HK-2 (cell line): ENCODE measurements around the gene FILIP1L.

Experiments
- DNase-seq: peaks from one replicate; pipeline ENCODE4 v3.0.0-alpha.2; 2018; ENCODE audit not compliant: unreplicated experiment

Gene FILIP1L

DNA sequence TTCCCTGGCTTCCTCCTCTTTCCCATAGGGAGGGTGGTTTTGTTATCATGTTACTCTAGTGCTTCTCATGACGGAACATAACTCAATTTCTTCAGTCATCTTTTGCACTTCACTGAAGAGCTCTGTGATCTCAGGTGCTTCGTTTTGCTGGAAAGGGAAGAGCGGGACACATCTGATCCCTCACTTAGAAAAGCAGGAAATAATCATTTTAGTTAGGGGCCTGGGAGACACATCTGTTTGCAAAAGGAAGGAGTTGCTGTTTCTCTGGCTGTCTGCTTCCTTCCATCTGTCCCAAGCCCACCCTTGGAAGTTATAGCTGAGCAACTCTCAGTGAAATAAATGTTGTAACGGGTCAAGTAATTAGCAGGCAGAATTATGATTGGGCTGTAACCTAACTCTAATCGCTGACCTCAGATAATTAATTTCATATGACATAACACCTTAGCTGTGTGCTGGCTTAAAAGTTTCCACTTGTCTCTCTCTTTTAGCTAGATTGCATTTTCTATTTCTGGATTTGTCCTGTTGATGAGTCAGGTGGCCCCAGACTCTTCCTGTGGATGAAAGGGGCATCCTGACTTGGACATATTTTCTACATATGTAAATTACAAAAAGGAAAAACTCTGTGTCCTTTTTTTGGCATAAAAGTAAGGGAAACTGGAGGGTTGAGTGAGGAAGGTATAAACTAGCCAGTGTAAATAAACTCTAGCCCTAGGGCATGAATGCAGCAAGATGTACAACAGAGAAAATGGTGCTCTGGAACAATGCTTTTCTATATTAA, 11.0 kb upstream of the FILIP1L start:
- no peak for DNase-seq

DNA sequence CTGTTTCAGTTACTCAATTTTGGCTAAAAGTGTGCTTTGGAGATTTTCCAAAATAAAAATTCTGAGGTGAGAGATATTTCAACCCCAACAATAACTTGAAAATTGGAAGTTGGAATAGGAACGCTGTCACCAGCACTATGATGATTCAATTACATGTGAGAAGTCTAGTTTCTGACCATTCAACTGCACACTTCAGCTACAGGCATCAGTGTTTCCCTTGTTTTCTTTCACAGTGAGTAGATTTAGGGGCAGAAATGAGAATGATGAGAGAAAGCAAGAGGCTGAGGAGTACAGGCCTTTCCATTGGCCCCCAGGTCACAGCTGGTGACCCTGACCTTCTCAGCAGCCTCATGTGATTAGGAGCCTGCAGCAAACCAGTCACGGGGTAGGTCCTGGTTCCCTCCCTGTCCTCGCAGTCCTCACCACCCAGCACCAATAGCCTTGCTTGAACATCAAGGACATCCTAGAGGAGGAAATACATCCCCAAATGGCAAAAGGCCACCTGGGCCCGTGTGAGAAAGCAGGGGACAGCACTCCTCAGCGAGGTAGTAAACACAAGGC, 10.0 kb upstream of the FILIP1L start:
- no peak for DNase-seq

DNA sequence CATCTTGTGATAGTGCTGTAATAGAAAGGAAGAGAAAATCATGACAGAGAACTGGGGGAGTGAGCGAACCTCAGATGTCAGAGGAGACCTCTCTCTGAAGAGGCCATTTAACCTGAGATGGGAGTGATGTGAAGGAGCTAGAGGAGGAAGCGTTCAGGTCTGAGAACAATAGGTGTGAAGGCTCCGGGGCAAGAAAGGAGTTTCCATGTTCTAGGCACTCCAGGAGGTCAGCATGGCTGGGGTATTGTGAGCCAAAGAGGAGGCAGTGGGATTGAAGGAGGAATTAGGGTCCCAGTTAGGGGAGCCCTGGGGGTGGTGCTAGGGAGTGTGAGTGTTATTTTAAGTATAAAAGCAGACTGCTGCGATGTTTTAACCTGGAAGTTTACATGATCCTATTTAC, 8.8 kb upstream of the FILIP1L start:
- DNase-seq, result no peak

DNA sequence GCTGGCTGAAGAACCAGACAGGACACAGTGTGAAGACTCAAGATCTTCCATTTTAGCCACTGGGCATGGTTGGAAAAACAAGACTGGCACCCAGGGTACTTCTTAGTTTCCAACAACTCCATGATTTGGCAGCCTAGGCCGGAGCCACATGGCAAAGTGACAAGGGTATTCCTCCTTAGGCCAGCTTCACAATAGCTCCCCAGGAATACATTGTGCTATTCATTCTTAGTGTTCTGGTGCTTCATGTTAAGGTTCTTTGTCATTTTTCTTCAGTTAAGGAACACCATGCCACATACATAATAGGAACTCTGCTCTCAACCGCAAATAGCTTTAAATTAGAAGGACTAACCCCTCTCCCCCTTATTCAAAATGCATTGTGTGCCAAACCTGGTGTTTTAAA, 8.0 kb upstream of the FILIP1L start:
- no peak for DNase-seq

DNA sequence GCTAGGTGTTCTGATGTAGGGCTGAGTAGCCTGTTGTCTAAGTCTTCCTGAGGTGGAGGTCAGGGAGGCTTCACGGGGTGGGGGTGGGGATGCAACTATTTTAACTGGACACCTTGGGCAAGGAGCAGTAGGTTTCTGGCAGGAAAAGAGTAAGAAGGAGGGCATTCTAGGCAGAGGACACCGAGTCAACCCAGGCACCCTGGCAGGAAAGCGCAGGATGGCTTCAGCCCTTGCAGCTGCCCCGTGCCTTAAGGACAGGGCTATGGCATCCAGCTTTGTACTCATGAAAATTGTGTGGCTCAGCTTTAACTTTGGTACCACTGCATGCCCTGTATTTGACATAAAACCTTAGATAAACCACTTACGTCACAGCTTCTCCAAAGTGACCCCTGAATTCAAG, 6.4 kb upstream of the FILIP1L start:
- DNase-seq, result no peak

DNA sequence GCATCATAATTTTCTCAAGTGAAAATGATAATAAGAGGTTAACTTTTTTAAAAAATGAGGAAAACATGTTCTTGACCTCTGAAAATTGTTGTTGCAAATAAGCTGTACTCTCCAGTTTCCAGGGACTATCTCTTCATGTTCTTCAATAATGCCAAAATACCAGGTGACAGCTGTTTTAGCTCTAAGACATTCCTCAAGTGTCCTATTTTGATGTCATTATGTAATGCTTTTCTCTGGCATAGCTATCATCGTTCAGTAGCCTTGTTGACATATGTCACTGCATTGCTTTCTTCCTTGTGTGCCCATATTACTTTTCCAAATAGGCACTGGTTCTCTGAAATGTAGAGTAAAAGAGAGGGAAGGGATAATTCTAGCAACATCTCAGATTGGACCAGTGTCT, 5.7 kb upstream of the FILIP1L start:
- no peak for DNase-seq

DNA sequence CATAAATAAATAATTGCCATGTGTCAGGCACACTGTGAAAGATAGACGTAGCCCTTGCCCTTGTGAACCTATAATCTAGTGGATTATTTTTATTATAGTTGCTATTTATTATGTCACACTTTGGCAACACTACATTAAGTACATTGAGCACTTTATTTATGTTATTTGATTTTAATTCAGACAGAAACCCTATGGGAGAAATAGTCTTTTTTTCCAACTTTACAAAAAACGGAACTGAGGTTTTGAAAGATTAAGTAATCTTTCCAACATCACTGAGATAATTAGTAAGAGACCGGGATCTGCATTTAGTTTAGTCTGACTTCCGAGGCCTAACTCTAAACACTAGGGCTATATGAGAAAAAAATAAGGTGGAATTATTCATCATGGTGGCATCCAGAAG, 2.8 kb upstream of the FILIP1L start:
- DNase-seq, result no peak

DNA sequence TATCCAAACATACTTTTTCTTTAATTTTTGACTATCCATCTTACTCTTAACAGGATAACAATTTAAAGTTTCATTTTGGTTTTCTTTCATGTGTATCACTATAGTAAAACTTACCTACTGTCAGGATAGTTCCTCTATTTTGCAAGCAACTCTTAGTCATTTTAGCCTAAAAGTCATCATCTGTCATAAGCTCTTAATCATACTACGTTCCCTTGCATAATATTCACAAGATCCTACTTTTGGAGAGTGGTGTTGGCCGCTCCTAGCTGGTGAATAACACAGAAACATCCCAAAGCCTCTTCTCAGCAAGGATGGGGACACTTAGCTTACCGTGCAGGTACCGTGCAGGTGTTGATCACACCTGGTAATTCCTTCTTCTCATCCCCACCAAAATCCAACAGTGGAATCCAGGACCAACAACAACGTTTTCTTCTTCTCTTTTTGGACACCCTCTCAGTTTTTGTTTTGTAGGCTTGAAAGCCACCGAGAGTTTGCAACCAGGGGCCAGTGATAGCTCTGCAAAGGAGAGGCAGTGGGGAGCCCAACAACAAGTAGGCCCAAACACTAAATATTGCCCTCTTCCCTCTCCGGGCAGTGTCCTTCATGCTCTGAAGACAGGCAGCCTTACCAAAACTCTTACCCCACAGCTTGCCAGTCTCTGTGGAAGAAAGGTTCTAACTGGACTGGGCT, 433 bp downstream of the FILIP1L start:
- no peak for DNase-seq

DNA sequence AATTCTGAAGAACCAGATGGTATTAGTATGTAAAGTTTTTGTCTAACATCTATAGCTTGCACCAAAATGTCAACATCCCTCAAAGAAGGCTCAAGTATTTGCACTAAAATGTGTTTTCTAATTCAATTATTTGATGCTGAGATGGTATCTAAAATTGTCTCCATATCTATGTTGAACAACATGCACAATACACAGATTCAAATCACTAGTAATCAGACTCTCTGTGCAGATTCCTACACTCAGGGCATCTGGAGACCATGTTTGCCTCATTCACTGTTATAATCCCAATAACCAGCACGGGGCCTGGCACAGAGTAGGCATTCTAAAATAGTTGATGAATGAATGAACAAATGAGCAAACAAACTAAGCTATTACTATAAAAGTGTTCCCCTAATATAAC, 2.6 kb downstream of the FILIP1L start:
- DNase-seq, result no peak

DNA sequence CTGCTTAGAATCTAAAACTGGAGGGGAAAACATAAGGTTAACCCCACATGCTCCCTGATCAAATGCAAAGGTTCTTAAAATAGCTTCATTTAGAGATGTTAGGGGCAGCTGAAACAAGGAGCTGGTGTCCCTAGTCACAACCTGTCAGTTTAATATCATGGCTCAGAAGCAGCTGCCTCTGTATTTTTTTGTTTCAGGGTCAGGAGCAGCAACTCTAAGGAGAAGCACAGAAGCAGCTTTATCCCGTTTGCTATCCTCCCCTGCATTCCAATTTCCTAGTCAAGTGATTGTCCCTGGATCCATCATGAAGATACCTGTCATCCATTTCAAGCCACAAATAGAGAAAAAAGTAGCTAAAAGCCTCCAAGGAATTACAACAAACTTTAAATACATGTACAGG, 4.1 kb downstream of the FILIP1L start:
- no peak for DNase-seq

DNA sequence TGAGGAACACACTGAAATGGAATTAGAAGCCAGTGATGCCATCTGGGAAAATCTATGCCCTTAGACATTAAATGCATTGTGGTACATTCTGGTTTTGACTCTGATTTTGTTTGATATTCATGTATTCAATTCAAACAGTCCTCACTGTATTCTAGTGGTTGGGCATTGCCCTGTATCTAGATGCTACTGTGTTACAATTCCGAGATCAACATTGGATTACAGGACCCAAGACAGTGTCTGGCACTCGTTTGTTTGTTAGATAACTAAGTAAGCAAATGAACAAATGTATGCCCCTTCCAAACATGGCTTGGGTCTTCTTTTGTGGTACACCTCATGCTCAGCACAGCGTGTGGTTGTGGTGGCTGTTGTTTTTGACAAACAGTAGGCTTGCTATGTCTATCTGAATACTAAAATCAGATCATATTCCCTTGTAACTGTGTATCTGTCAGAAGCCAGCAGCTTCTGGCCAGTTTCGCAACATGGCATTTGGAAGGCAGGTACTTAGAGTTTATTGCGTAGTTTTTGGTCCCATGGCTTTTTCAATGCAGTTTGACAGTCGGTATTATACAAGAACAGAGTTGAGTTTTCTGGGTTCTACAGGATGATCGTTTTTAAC, 5.7 kb downstream of the FILIP1L start:
- DNase-seq, result no peak

DNA sequence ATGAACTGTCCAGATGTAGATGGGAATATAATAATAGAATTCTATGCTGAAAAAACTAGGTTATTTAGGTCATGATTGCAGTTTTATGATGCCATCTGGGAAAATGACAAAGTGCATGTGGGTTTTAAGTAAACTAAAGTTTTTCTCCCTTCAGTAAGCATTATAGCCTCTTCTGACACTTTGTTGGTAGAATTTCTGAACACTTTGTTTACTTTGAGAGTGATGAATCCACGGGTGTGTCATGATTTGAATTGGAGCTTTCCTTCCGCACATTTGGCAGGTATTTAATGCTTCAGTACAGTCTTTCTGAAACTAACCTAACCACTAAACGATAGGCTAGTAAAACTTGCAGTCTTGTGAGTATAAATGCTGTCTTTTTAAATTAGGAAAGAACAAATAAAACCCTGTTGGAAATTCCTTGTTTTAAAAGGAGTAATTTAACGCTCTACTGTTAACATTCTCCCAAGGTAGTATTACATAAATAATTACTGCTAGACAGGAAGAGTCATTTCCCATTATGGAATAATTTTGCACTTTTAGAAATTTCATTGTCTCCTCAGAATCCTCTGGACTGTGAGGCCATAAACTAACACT, 7.0 kb downstream of the FILIP1L start:
- DNase-seq, result no peak

DNA sequence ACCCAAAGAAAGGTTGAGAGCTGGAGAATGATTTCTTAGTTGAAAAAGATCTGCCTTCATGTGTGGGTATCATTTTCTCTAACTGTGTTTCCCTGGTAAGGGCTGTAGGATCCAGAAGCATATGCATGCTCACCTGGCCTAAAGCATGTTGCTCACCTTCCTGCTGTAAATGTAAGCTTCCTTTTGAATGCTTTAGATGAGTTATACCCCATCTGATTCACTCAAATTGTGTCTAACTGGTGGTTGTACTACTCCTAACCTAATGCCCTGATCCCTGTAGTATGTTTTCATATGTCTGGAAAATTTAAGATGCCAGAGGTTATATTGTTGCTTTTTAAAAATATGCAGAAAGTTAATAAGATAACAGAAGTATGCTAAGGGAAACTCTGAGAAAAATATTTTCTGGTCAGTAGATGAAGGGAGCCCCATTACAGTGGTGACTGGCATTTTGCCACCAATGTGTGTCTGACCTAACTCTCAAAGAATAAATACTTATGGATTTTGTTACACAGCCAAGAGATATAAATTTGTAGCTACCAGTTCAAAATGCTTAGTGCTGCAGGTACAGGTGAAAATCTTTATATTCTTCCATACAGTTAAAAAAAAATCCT, 7.7 kb downstream of the FILIP1L start:
- no peak for DNase-seq

DNA sequence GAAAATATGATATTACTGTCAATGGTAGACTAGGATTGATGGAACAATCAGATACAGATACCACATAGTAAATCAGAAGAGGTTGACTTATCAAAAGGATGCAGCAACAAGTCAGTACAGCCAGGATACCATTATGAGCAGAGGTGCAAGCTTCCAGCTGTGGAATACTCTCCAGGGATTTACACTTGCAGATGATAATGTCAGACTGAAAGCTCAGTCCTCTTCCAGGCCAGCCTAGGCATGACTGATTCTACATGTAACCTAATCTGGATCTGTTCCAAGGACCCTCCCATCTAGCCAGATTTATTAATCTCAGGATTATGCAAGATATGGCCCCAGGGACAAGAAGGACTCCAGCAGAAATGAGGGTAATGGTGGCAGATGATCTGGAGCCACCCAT, 8.2 kb downstream of the FILIP1L start:
- DNase-seq, result no peak

DNA sequence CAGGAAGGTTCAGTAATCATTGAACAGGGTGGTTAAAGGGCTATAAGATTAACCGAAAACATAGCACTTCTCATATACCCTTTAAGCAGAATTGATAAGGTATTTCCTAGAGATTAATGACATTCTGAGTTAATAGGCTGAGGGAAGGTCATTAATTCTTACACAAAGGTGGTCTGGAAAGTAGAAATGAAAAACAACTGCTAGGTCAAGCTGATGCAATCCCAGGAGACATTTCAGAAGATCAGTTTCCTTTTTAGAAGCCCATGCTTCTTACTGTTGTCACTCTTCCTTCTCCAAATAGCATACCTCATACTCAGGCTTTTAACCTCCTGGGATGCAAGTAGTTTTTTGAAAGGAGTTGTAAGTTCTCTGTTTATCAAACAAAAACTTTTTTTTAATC, 8.8 kb downstream of the FILIP1L start:
- no peak for DNase-seq

DNA sequence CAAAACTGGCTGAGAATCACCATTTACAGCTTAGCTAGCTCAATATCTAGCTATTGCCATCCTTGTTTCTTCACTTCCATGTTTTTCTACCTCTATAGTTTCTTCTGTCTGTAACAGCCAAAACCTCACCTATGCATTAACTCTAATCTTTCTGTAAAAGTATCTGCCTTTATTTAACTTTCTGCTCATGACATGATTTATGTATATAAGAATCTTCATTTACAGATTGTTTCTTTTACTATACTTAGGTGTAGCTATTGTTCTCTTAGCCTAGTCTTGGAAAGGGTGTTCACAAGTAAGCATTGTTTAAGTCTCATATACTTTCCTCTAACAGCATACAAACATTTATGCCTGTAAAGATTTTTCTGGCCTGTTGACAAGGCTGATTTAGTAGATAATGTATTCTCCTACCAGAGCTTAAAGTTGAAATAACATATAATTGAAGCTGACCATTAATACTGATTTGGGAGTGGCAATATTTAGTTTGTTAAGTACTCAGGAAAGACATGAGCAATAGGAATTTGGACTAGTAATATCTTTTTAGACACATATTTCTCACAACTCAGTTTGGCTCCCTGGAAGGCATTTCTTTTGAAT, 9.4 kb downstream of the FILIP1L start:
- DNase-seq, result no peak

DNA sequence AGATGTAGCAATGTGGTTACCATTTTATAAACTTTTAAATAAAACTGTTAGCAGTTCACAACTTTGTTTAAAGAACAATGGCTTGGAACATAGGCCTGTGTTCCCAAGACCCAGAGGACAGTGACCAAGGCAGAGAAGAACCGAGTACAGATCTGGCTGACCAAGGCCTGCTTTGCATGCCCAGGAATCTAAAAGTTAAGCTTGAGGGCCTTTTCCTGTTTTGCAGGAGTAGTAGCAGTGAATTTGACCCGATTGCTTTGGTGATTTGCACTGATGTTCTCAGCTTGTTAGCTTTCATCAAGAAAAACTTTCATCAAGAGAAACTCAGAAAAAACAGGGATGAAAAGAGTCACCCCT, 9.9 kb downstream of the FILIP1L start:
- DNase-seq, result no peak

DNA sequence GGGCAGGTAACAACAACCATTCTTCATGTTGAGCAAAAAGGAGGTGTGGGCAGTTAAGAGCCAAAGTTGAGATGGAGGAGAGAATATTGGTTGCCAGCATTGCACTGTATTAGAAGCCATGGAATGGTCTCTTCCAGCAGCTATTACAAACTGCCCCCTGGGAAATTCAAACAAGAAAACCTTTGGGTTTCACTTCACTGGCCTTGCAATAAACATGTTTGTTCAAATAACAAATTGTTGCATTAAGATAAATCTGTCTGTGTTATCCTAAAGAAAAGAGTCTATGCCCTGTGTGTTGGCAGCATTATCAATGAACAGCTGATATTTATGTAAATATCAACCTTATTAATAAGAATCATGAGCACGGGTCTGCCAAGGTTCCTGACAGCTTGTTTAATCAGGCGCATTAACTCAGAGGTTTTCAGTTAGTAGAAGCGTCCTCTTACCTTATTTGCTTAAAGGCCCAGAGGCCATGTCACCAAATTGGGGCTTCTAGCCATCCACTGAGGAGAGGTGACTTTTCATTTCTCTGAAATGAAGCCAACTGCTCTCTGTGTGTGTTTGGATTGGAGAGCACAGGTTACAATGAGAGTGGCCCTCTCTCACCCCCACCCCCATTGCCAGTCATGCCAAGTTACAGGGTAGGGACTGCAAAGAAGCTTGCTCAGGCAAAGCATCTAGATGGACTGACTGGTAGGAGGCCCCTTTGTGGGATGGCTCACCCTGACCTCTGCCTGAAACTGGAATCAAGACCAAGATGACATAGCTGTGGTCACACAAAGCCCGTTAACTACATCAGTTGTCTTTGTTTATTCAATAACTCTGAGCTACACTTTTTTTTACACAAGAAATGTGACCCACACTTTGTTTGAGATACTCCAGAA, 10.5 kb downstream of the FILIP1L start:
- peak; percentile 55 for DNase-seq

DNA sequence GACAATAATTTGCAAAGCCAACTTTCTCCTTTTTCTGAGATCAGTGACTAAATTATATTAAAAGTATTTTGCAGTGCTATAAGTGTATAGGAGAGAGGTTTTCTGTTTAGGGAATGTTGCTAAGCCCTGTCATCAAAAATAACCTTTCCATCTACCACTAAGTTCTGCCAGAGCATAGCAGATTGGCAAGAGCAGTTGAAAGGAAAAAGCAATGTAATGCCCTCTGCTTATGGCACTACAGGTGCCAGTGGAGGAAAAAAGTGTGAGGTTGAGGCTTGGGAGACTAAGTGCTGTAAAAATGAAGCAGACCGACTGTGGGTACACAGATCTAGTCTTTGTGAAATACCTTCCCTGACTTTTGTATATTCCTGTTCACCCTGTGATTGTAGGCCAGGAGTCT, 11.5 kb downstream of the FILIP1L start:
- no peak for DNase-seq

DNA sequence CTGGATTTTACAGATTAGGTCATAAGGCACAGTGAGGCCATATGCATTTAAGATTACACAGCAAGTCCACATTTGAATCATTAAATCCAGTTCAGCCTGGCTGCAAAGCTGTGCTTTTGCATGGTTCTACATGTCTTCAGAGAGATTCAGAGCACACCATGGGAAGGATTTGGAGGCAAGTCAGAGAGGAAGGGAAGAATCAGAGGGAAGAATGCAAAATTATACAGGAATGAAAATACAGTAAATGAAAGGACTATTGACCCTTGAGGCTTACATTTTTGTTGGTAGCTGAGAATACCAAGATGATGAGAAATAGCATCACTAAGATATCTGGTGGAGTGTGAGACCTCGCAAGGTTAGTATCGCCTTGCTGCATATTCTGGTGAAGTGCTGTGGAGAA, 13.9 kb downstream of the FILIP1L start:
- DNase-seq, result no peak

DNA sequence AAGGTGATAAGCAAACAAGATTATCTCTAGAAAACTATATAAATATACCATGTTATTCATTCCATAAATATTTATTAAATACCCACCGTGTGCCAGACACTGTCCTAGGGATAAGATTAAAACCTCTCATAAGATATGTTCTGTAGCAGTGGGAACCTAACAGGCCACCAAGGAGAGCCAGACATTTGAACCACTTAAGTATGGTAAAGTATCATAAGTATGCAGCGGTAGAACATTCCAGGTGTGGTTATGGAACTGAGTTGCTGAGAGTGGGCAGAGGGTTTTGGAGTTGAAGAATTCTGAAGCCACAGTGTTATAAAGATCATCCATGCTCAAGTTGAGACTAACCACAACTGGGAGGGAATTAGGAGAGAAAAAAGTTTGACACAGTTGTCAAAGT, 14.7 kb downstream of the FILIP1L start:
- no peak for DNase-seq
